GM12892 (cell line): Measurements from ENCODE around the gene ATP5PO.

Source experiments
- POLR2A ChIP-seq: IDR thresholded peaks from 2 replicates; pipeline ENCODE4 v1.6.1; 2011; ENCODE audit warnings: low read depth, low read length, control low read depth
- POLR2AphosphoS5 ChIP-seq: IDR thresholded peaks from 2 replicates; pipeline ENCODE4 v1.6.1; 2011; ENCODE audit warnings: low read depth, low read length, control low read depth
- TAF1 ChIP-seq: IDR thresholded peaks from 2 replicates; pipeline ENCODE4 v1.6.1; 2011; ENCODE audit warnings: low read depth, mild to moderate bottlenecking, control low read depth, low read length, borderline replicate concordance

- TF ChIP-seq POLR2A, result no peak
- no peak for TF ChIP-seq TAF1
- no peak for TF ChIP-seq POLR2AphosphoS5
Observed at GRCh38 chr21:33880626-33881025, 35.0 kb downstream of the ATP5PO start.
